ENCODE measurements around the gene KIF20B. TPM values are rescaled to one million over a fixed set of nuclear protein-coding genes. Genes with fewer than 3 reads are reported as not detected.
A peak's percentile ranks its signal among the peaks of the same experiment; 100 is the strongest.
"Not testable (repeated sequence)": the region's sequence is repeated elsewhere in the genome, so short reads cannot be mapped to it uniquely, and the experiment has no call there.

Gene KIF20B
- polyA plus RNA-seq, 1 donor from 2014 or later = 28.8 TPM

GRCh38 chr10:89705466-89705865 is 4.1 kb downstream of the KIF20B start:
- Mint-ChIP-seq H3K4me3 (peak overlapping the region in 2 of 4 donors; percentile 4 to 20), H3K4me1 (peaks cover 14 to 20% (median 17%) of the 10 kb centered on the region in 3 donors), H3K9me3 (no peaks in the 10 kb centered on the region), H3K36me3 (peaks cover 3% of the 10 kb centered on the region), H3K27ac (no peak overlapping the region), H3K27me3 (no peaks in the 10 kb centered on the region)

- Mint-ChIP-seq H3K4me3 (peak overlapping the region in 2 of 4 donors; percentile 4 to 20), H3K27ac (peak overlapping the region in 1 of 3 donors; percentile 28), H3K4me1 (peaks cover 12 to 15% (median 13%) of the 10 kb centered on the region in 3 donors), H3K27me3 (no peaks in the 10 kb centered on the region), H3K9me3 (no peaks in the 10 kb centered on the region), H3K36me3 (peaks cover 5% of the 10 kb centered on the region)
These were observed 4.6 kb downstream of the KIF20B start for GRCh38 chr10:89706011-89706410.

GRCh38 chr10:89707372-89707771 is 6.0 kb downstream of the KIF20B start:
- no peaks in the 10 kb centered on the region for H3K27me3 Mint-ChIP-seq
- H3K27ac Mint-ChIP-seq = no peak overlapping the region
- no peaks in the 10 kb centered on the region for H3K9me3 Mint-ChIP-seq
- peaks cover 5 to 11% (median 8%) of the 10 kb centered on the region in 3 donors for H3K4me1 Mint-ChIP-seq
- H3K4me3 Mint-ChIP-seq = peak overlapping the region in 1 of 4 donors; percentile 47
- H3K36me3 Mint-ChIP-seq = peaks cover 11% of the 10 kb centered on the region

GRCh38 chr10:89710753-89711152 is 9.4 kb downstream of the KIF20B start:
- Mint-ChIP-seq H3K9me3 (no peaks in the 10 kb centered on the region), H3K4me1 (peaks cover under 1 to 5% (median 5%) of the 10 kb centered on the region in 3 donors), H3K27me3 (no peaks in the 10 kb centered on the region), H3K27ac (no peak overlapping the region), H3K4me3 (no peak overlapping the region), H3K36me3 (peaks cover 15% of the 10 kb centered on the region)

GRCh38 chr10:89734616-89735015 is 33.2 kb downstream of the KIF20B start:
- Mint-ChIP-seq H3K4me1 (peaks cover 13 to 16% (median 15%) of the 10 kb centered on the region in 3 donors), H3K9me3 (no peaks in the 10 kb centered on the region), H3K4me3 (no peak overlapping the region), H3K27me3 (no peaks in the 10 kb centered on the region), H3K36me3 (peaks cover 10% of the 10 kb centered on the region), H3K27ac (no peak overlapping the region)

GRCh38 chr10:89738551-89739209 is 37.3 kb downstream of the KIF20B start:
- H3K4me3 Mint-ChIP-seq = peak overlapping the region; percentile 63 to 93 (median 72)
- H3K36me3 Mint-ChIP-seq = peaks cover 6% of the 10 kb centered on the region
- no peaks in the 10 kb centered on the region for H3K9me3 Mint-ChIP-seq
- peak overlapping the region; percentile 70 to 77 (median 71) for H3K27ac Mint-ChIP-seq
- H3K4me1 Mint-ChIP-seq = peaks cover 13 to 17% (median 17%) of the 10 kb centered on the region in 3 donors
- no peaks in the 10 kb centered on the region for H3K27me3 Mint-ChIP-seq

- H3K27me3 Mint-ChIP-seq = no peaks in the 10 kb centered on the region
- no peak overlapping the region for H3K27ac Mint-ChIP-seq
- no peaks in the 10 kb centered on the region for H3K9me3 Mint-ChIP-seq
- peak overlapping the region in 1 of 4 donors; percentile 49 for H3K4me3 Mint-ChIP-seq
- H3K4me1 Mint-ChIP-seq = peaks cover 13 to 17% (median 17%) of the 10 kb centered on the region in 3 donors
- H3K36me3 Mint-ChIP-seq = peaks cover 14% of the 10 kb centered on the region
These were observed 39.9 kb downstream of the KIF20B start for GRCh38 chr10:89741126-89741762.

GRCh38 chr10:89744026-89744425 is 42.6 kb downstream of the KIF20B start:
- Mint-ChIP-seq H3K4me3 (no peak overlapping the region), H3K27ac (no peak overlapping the region), H3K4me1 (peaks cover under 1 to 7% (median 2%) of the 10 kb centered on the region in 3 donors), H3K9me3 (no peaks in the 10 kb centered on the region), H3K27me3 (no peaks in the 10 kb centered on the region), H3K36me3 (peaks cover 16% of the 10 kb centered on the region)

GRCh38 chr10:89745903-89746302 is 44.5 kb downstream of the KIF20B start:
- Mint-ChIP-seq H3K4me3 (no peak overlapping the region), H3K4me1 (peaks cover 0 to 3% (median 0%) of the 10 kb centered on the region in 3 donors), H3K9me3 (no peaks in the 10 kb centered on the region), H3K27me3 (no peaks in the 10 kb centered on the region), H3K36me3 (peaks cover 18% of the 10 kb centered on the region), H3K27ac (no peak overlapping the region)

GRCh38 chr10:89750441-89750840 is 49.1 kb downstream of the KIF20B start:
- H3K27ac Mint-ChIP-seq = no peak overlapping the region
- H3K36me3 Mint-ChIP-seq = peaks cover 16% of the 10 kb centered on the region
- H3K27me3 Mint-ChIP-seq = no peaks in the 10 kb centered on the region
- no peak overlapping the region for H3K4me3 Mint-ChIP-seq
- no peaks in the 10 kb centered on the region for H3K9me3 Mint-ChIP-seq
- peaks cover 0 to 3% (median 2%) of the 10 kb centered on the region in 3 donors for H3K4me1 Mint-ChIP-seq

- Mint-ChIP-seq H3K9me3 (no peaks in the 10 kb centered on the region), H3K27ac (no peak overlapping the region), H3K27me3 (no peaks in the 10 kb centered on the region), H3K4me1 (peaks cover 0 to 5% (median 0%) of the 10 kb centered on the region in 3 donors), H3K4me3 (no peak overlapping the region), H3K36me3 (peaks cover 17% of the 10 kb centered on the region)
These were observed 54.0 kb downstream of the KIF20B start for GRCh38 chr10:89755374-89755773.

GRCh38 chr10:89759531-89759930 is 58.1 kb downstream of the KIF20B start:
- Mint-ChIP-seq H3K27ac (no peak overlapping the region), H3K36me3 (peaks cover 22% of the 10 kb centered on the region), H3K4me1 (peaks cover 0 to 3% (median 0%) of the 10 kb centered on the region in 3 donors), H3K27me3 (no peaks in the 10 kb centered on the region), H3K9me3 (no peaks in the 10 kb centered on the region), H3K4me3 (no peak overlapping the region)

GRCh38 chr10:89763671-89764070 is 62.3 kb downstream of the KIF20B start:
- H3K4me3 Mint-ChIP-seq, H3K27ac Mint-ChIP-seq, H3K27me3 Mint-ChIP-seq, H3K4me1 Mint-ChIP-seq, H3K9me3 Mint-ChIP-seq: not testable (repeated sequence)
- peaks cover 25% of the 10 kb centered on the region for H3K36me3 Mint-ChIP-seq

- H3K27ac Mint-ChIP-seq = no peak overlapping the region
- H3K4me1 Mint-ChIP-seq = peaks cover 0 to 1% (median 0%) of the 10 kb centered on the region in 3 donors
- H3K9me3 Mint-ChIP-seq = no peaks in the 10 kb centered on the region
- H3K27me3 Mint-ChIP-seq = no peaks in the 10 kb centered on the region
- peaks cover 18% of the 10 kb centered on the region for H3K36me3 Mint-ChIP-seq
- no peak overlapping the region for H3K4me3 Mint-ChIP-seq
These were observed 70.3 kb downstream of the KIF20B start for GRCh38 chr10:89771684-89772083.

- Mint-ChIP-seq H3K9me3 (no peaks in the 10 kb centered on the region), H3K4me3 (no peak overlapping the region), H3K36me3 (peaks cover 16% of the 10 kb centered on the region), H3K27me3 (no peaks in the 10 kb centered on the region), H3K27ac (no peak overlapping the region), H3K4me1 (peaks cover 0 to 1% (median 0%) of the 10 kb centered on the region in 3 donors)
These were observed 71.7 kb downstream of the KIF20B start for GRCh38 chr10:89773081-89773480.

- Mint-ChIP-seq H3K9me3 (no peaks in the 10 kb centered on the region), H3K27me3 (no peaks in the 10 kb centered on the region), H3K4me3 (no peak overlapping the region), H3K4me1 (no peaks in the 10 kb centered on the region), H3K36me3 (peaks cover 12% of the 10 kb centered on the region), H3K27ac (no peak overlapping the region)
These were observed 75.3 kb downstream of the KIF20B start for GRCh38 chr10:89776665-89777064.

Measured in IgD-negative memory B cell (primary cell).